PC-3 (cell line): ENCODE measurements around the gene MAD1L1. TPM values are rescaled to one million over a fixed set of nuclear protein-coding genes. Genes with fewer than 3 reads are reported as not detected.

ENCODE experiments used
- ATAC-seq: fragments of 200-7000 bp; cut with Tn5 transposase; 2 replicates; pipeline ENCODE4 v1.9.1; 2020; ENCODE audit warnings: mild to moderate bottlenecking, moderate library complexity
- BruUV-seq: library from RNA; stranded (reverse); fragments of 400-500 nt; replicated peaks from 2 replicates; lab custom pipeline; 2021; lab: Mats Ljungman, UMichigan
- CTCF ChIA-PET: fragments of 300-600 bp; sonication (Branson Sonifier 250); formaldehyde crosslinking; loops from one replicate; lab custom pipeline; 2022; ENCODE audit warnings: antibody characterized with exemption; lab: Charles Lee
- POLR2A ChIA-PET: fragments of 300-600 bp; sonication (Branson Sonifier 250); formaldehyde crosslinking; loops from one replicate; lab custom pipeline; 2022; ENCODE audit warnings: antibody characterized with exemption; ENCODE audit not compliant: unreplicated experiment; lab: Charles Lee
- DNase-seq: peaks from one replicate; pipeline ENCODE4 v3.0.0-alpha.2; 2015
- H2AFZ ChIP-seq: fragments of 300-600 bp; sonication (generic); 2 replicates; pipeline ENCODE4 v1.6.0; 2016; ENCODE audit warnings: antibody characterized with exemption, low read length
- H3F3A ChIP-seq: fragments of 300-600 bp; sonication (generic); one replicate; pipeline ENCODE4 v1.6.0; 2017; ENCODE audit warnings: antibody characterized with exemption, low read length, control low read depth, mild to moderate bottlenecking; ENCODE audit not compliant: unreplicated experiment
- H3K27ac ChIP-seq: fragments of 300-600 bp; sonication (generic); 2 replicates; pipeline ENCODE4 v1.5.1; 2016; ENCODE audit warnings: mild to moderate bottlenecking, low read length
- H3K27me3 ChIP-seq: fragments of 300-600 bp; sonication (generic); 2 replicates; pipeline ENCODE4 v1.6.1; 2016; ENCODE audit warnings: low read length, mixed read lengths
- H3K36me3 ChIP-seq: fragments of 300-600 bp; sonication (generic); 2 replicates; pipeline ENCODE4 v1.6.1; 2016; ENCODE audit warnings: low read depth, mixed run types, low read length, mixed read lengths
- H3K4me1 ChIP-seq: fragments of 300-600 bp; sonication (generic); 2 replicates; pipeline ENCODE4 v1.5.1; 2016; ENCODE audit warnings: low read length; ENCODE audit not compliant: insufficient read depth
- H3K4me2 ChIP-seq: fragments of 300-600 bp; sonication (generic); 2 replicates; pipeline ENCODE4 v1.6.0; 2016; ENCODE audit warnings: low read length
- H3K4me3 ChIP-seq: fragments of 300-600 bp; sonication (generic); 2 replicates; pipeline ENCODE4 v1.5.1; 2016; ENCODE audit warnings: mild to moderate bottlenecking, low read length, mixed read lengths
- H3K79me2 ChIP-seq: fragments of 300-600 bp; sonication (generic); 2 replicates; pipeline ENCODE4 v1.6.1; 2017; ENCODE audit warnings: low read length, mixed read lengths
- H3K9ac ChIP-seq: fragments of 300-600 bp; sonication (generic); 2 replicates; pipeline ENCODE4 v1.6.0; 2016; ENCODE audit warnings: mild to moderate bottlenecking, low read length
- H3K9me2 ChIP-seq: fragments of 300-600 bp; sonication (generic); replicated peaks from 2 replicates; pipeline ENCODE4 v1.6.1; 2016; ENCODE audit warnings: mixed run types, low read length, mixed read lengths
- H3K9me3 ChIP-seq: fragments of 300-600 bp; sonication (generic); 2 replicates; pipeline ENCODE4 v1.6.1; 2016; ENCODE audit warnings: low read length, mixed read lengths
- H4K20me1 ChIP-seq: fragments of 300-600 bp; sonication (generic); 2 replicates; pipeline ENCODE4 v1.6.1; 2016; ENCODE audit warnings: low read length, mixed read lengths
- CTCF ChIP-seq: fragments of 300-600 bp; sonication (generic); conservative IDR thresholded peaks from 2 replicates; pipeline ENCODE4 v1.5.1; 2017; ENCODE audit warnings: antibody characterized with exemption, low read depth, mild to moderate bottlenecking, low read length
- EZH2 ChIP-seq: fragments of 300-600 bp; sonication (generic); IDR thresholded peaks from one replicate; pipeline ENCODE4 v1.6.1; 2017; ENCODE audit warnings: antibody characterized with exemption, mild to moderate bottlenecking, low read length; ENCODE audit not compliant: unreplicated experiment
- EZH2phosphoT487 ChIP-seq: fragments of 300-600 bp; sonication (generic); IDR thresholded peaks from 2 replicates; pipeline ENCODE4 v1.6.1; 2018; ENCODE audit warnings: mild to moderate bottlenecking, antibody characterized with exemption, low read length, borderline replicate concordance
- intact Hi-C: fragments of 100-400 bp; cut with micrococcal nuclease; formaldehyde crosslinking; loops from 2 replicates; pipeline ENCODE4 v1.9.0; 2023
- total RNA-seq: library from RNA; depleted of rRNA; stranded (reverse); fragments of >200 nt; gene quantifications from 2 replicates; pipeline ENCODE4 v1.2.3, GENCODE V29; 2014

Gene MAD1L1
- total RNA-seq, 1 experiment from 2014 or later: 88.4 TPM

GRCh38 chr7:2199956-2200583, 32.7 kb downstream of the MAD1L1 start:
- DNase-seq (no peak), ATAC-seq (no peak)
- H4K20me1 ChIP-seq: no peaks in the 10 kb centered on the region
- no peak overlapping the region for H3K27ac ChIP-seq
- no peaks in the 10 kb centered on the region for H3K9me3 ChIP-seq
- no peak overlapping the region for H3K4me2 ChIP-seq
- POLR2A ChIA-PET: no interaction called here
- H3K9me2 ChIP-seq: no peaks in the 10 kb centered on the region
- H3K27me3 ChIP-seq: no peaks in the 10 kb centered on the region
- CTCF ChIA-PET: no interaction called here
- BruUV-seq: no TSS peak
- H3K36me3 ChIP-seq: peaks cover 14% of the 10 kb centered on the region
- no peaks in the 10 kb centered on the region for H3F3A ChIP-seq
- intact Hi-C loops: no loop called here
- no peak for TF ChIP-seq EZH2
- no peak for TF ChIP-seq CTCF
- TF ChIP-seq EZH2phosphoT487: no peak
- no peak overlapping the region for H3K4me3 ChIP-seq
- H2AFZ ChIP-seq: no peak overlapping the region
- H3K4me1 ChIP-seq: no peaks in the 10 kb centered on the region
- no peaks in the 10 kb centered on the region for H3K79me2 ChIP-seq
- H3K9ac ChIP-seq: no peak overlapping the region

DNA sequence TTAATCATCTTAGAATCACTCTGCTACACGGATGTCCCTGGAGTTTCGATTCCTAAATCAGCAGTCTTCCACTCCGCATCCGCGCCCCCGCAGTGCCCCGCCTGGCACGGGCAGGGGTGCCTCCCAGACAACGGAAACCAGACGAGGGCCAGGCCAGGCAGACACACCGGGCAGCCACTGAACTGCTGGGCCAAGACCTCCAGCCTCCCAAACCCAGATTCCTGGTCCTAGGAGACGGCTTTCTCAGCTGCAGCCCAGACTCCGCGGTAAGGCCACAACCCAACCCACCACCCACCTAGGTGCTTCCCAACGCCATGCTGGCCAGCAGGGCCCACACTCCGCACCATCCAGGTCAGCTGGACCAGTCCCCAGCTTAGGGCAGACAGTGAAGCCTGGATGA, 33.2 kb downstream of the MAD1L1 start:
- ATAC-seq: no peak
- Histone ChIP-seq H3K9ac (no peak overlapping the region), H3K4me3 (no peak overlapping the region), H4K20me1 (no peaks in the 10 kb centered on the region), H3K9me2 (no peaks in the 10 kb centered on the region), H3K27ac (no peak overlapping the region), H3K27me3 (no peaks in the 10 kb centered on the region), H3K4me2 (no peak overlapping the region), H2AFZ (no peak overlapping the region), H3K9me3 (no peaks in the 10 kb centered on the region), H3F3A (no peaks in the 10 kb centered on the region), H3K79me2 (no peaks in the 10 kb centered on the region), H3K36me3 (peaks cover 14% of the 10 kb centered on the region), H3K4me1 (no peaks in the 10 kb centered on the region)
- no peak for DNase-seq
- intact Hi-C loops: no loop called here
- BruUV-seq: no TSS peak
- POLR2A ChIA-PET: no interaction called here
- TF ChIP-seq EZH2: no peak
- no peak for TF ChIP-seq CTCF
- no peak for TF ChIP-seq EZH2phosphoT487
- CTCF ChIA-PET: no interaction called here

DNA sequence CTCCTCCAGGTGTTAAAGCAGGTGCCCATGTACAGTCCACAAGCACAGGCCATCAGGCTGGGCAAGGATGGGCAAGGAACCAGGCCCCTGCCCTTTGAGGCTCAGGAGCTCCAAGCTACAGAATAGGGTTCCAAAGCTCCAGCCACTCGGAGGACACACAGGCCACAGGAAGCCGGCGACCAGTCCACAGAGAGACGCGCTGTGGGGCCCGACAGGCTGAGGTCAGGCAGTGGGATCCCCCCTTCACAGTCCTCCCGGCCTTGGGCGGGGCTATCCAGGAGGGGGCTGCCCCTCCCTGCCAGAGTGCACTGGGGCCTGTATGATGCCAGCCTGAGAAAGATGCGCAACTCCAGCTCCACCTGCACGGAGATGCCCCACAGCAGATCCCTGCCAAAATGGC, 34.0 kb downstream of the MAD1L1 start:
- H3K36me3 ChIP-seq: peaks cover 14% of the 10 kb centered on the region
- CTCF ChIA-PET: no interaction called here
- ATAC-seq (no peak), DNase-seq (no peak)
- no peaks in the 10 kb centered on the region for H3F3A ChIP-seq
- intact Hi-C loops: no loop called here
- no TSS peak for BruUV-seq
- no peak overlapping the region for H3K9ac ChIP-seq
- no peaks in the 10 kb centered on the region for H3K9me3 ChIP-seq
- POLR2A ChIA-PET: interaction anchor here (0.7 kb wide), 1 partner anchor 73 kb away, joined by 4 read pairs; no protein-coding TSS in a partner anchor
- no peak overlapping the region for H3K4me2 ChIP-seq
- no peaks in the 10 kb centered on the region for H3K27me3 ChIP-seq
- TF ChIP-seq CTCF: no peak
- H3K27ac ChIP-seq: no peak overlapping the region
- H3K9me2 ChIP-seq: no peaks in the 10 kb centered on the region
- H3K4me1 ChIP-seq: no peaks in the 10 kb centered on the region
- no peaks in the 10 kb centered on the region for H4K20me1 ChIP-seq
- H3K79me2 ChIP-seq: no peaks in the 10 kb centered on the region
- H2AFZ ChIP-seq: no peak overlapping the region
- H3K4me3 ChIP-seq: no peak overlapping the region
